Osteocyte (in vitro differentiated cells): ENCODE data around the gene TMEM214. TPM values are rescaled to one million over a fixed set of nuclear protein-coding genes. Genes with fewer than 3 reads are reported as not detected.

ENCODE experiments used
- DNase-seq: peaks from one replicate; pipeline ENCODE4 v3.0.0; 2021; ENCODE audit warnings: mixed read lengths; ENCODE audit not compliant: unreplicated experiment; ENCODE audit errors: extremely low spot score
- H3K27ac Mint-ChIP-seq: one replicate; pipeline ENCODE4 v1.8.0; 2021; ENCODE audit warnings: mild to moderate bottlenecking, mixed read lengths; ENCODE audit not compliant: unreplicated experiment
- H3K27me3 Mint-ChIP-seq: one replicate; pipeline ENCODE4 v1.8.0; 2021; ENCODE audit warnings: mixed read lengths; ENCODE audit not compliant: unreplicated experiment
- H3K36me3 Mint-ChIP-seq: one replicate; pipeline ENCODE4 v1.8.0; 2021; ENCODE audit warnings: mixed read lengths; ENCODE audit not compliant: unreplicated experiment
- H3K4me1 Mint-ChIP-seq: one replicate; pipeline ENCODE4 v1.8.0; 2021; ENCODE audit warnings: mixed read lengths; ENCODE audit not compliant: unreplicated experiment
- H3K4me3 Mint-ChIP-seq: one replicate; pipeline ENCODE4 v1.8.0; 2021; ENCODE audit warnings: mild to moderate bottlenecking, moderate library complexity, mixed read lengths; ENCODE audit not compliant: unreplicated experiment
- H3K9me3 Mint-ChIP-seq: one replicate; pipeline ENCODE4 v1.8.0; 2021; ENCODE audit warnings: mixed read lengths; ENCODE audit not compliant: unreplicated experiment
- CTCF ChIP-seq: fragments of 200-600 bp; sonication (generic); IDR thresholded peaks from 2 replicates; pipeline ENCODE4 v1.5.0; 2021; ENCODE audit warnings: antibody characterized with exemption, mild to moderate bottlenecking, moderate library complexity
- total RNA-seq: library from RNA; stranded (reverse); gene quantifications from 2 replicates; pipeline ENCODE4 v1.2.1, GENCODE V29; 2021

The TMEM214 gene
- total RNA-seq, 1 donor from 2014 or later, result 118 TPM

- Mint-ChIP-seq H3K27ac (no peak overlapping the region), H3K4me1 (peaks cover 6% of the 10 kb centered on the region), H3K9me3 (no peaks in the 10 kb centered on the region), H3K27me3 (no peaks in the 10 kb centered on the region), H3K36me3 (no peaks in the 10 kb centered on the region), H3K4me3 (no peak overlapping the region)
- DNase-seq, result no peak
- TF ChIP-seq CTCF, result no peak
Measured at GRCh38 chr2:27003857-27004256, 28.9 kb upstream of the TMEM214 start.

- H3K9me3 Mint-ChIP-seq, result no peaks in the 10 kb centered on the region
- peaks cover 12% of the 10 kb centered on the region for H3K4me1 Mint-ChIP-seq
- no peaks in the 10 kb centered on the region for H3K36me3 Mint-ChIP-seq
- no peak for DNase-seq
- H3K27me3 Mint-ChIP-seq, result no peaks in the 10 kb centered on the region
- H3K27ac Mint-ChIP-seq, result no peak overlapping the region
- no peak overlapping the region for H3K4me3 Mint-ChIP-seq
- no peak for TF ChIP-seq CTCF
Measured at GRCh38 chr2:27006602-27007415, 26.0 kb upstream of the TMEM214 start.

GRCh38 chr2:27007416-27008374, 25.1 kb upstream of the TMEM214 start:
- H3K9me3 Mint-ChIP-seq, result no peaks in the 10 kb centered on the region
- H3K4me3 Mint-ChIP-seq, result no peak overlapping the region
- no peaks in the 10 kb centered on the region for H3K36me3 Mint-ChIP-seq
- DNase-seq, result no peak
- TF ChIP-seq CTCF, result no peak
- peaks cover 12% of the 10 kb centered on the region for H3K4me1 Mint-ChIP-seq
- H3K27ac Mint-ChIP-seq, result no peak overlapping the region
- no peaks in the 10 kb centered on the region for H3K27me3 Mint-ChIP-seq

- Mint-ChIP-seq H3K9me3 (no peaks in the 10 kb centered on the region), H3K4me1 (peaks cover 10% of the 10 kb centered on the region), H3K36me3 (no peaks in the 10 kb centered on the region), H3K27me3 (no peaks in the 10 kb centered on the region), H3K27ac (no peak overlapping the region), H3K4me3 (no peak overlapping the region)
- no peak for DNase-seq
- TF ChIP-seq CTCF, result no peak
Measured at GRCh38 chr2:27008678-27009077, 24.1 kb upstream of the TMEM214 start.

- no peaks in the 10 kb centered on the region for H3K36me3 Mint-ChIP-seq
- H3K9me3 Mint-ChIP-seq, result no peaks in the 10 kb centered on the region
- DNase-seq, result no peak
- peaks cover 6% of the 10 kb centered on the region for H3K4me1 Mint-ChIP-seq
- TF ChIP-seq CTCF, result no peak
- H3K27me3 Mint-ChIP-seq, result no peaks in the 10 kb centered on the region
- H3K27ac Mint-ChIP-seq, result no peak overlapping the region
- H3K4me3 Mint-ChIP-seq, result no peak overlapping the region
Measured at GRCh38 chr2:27009083-27009482, 23.7 kb upstream of the TMEM214 start.
